ENCODE data around the gene GK.
"Not testable (repeated sequence)": the region's sequence is repeated elsewhere in the genome, so short reads cannot be mapped to it uniquely, and the experiment has no call there.

The GK gene

GRCh38 chrX:30751497-30751896 lies 98.3 kb downstream of the GK start:
- H3K4me1 ChIP-seq (ENCODE audit: low read length), result no peaks in the 10 kb centered on the region

DNA sequence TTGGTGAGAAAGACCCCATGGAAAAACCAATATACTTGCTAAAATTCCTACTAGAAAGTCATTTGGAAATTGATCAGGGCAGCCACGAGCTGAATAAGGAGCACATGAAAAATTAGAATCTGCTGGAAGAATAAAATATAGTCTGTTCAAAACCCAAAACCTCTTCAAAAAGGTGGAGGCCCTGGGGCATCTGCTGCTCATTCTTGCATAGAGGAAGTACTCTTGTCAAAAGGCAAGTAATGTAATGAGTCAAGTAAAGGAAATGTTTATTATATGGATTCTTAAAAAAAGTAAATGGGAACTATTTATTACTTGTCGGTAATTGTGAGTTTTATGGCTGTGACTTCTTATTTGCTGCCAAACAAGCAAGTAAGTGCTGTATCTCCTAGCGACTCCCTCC lies 109.5 kb downstream of the GK start:
- H3K36me3 ChIP-seq (replicated peaks; ENCODE audit: insufficient read depth, low read length), result no peaks in the 10 kb centered on the region
- no peak overlapping the region for H3K27ac ChIP-seq (ENCODE audit: low read length)
- no peak for DNase-seq
- H3K9me2 ChIP-seq (replicated peaks; ENCODE audit: insufficient read depth, low read length), result no peaks in the 10 kb centered on the region
- H3K27me3 ChIP-seq (replicated peaks; ENCODE audit: insufficient read depth, low read length), result no peaks in the 10 kb centered on the region
- no peaks in the 10 kb centered on the region for H3K9me3 ChIP-seq (replicated peaks; ENCODE audit: insufficient read depth, low read length)
- H4K20me1 ChIP-seq (ENCODE audit: insufficient read depth, low read length), result no peaks in the 10 kb centered on the region
- H3K4me2 ChIP-seq (ENCODE audit: low read depth, low read length), result no peak overlapping the region
- H3K9ac ChIP-seq (ENCODE audit: low read length), result no peak overlapping the region
- H3K79me2 ChIP-seq (ENCODE audit: low read length), result no peaks in the 10 kb centered on the region
- TF ChIP-seq EZH2 (optimal IDR thresholded peaks at IDR 0.05; ENCODE audit: low read depth, low read length) (no peak), EZH2phosphoT487 (IDR thresholded peaks at IDR 0.05; ENCODE audit: low read length) (no peak)
- TF ChIP-seq, protein P1, sequence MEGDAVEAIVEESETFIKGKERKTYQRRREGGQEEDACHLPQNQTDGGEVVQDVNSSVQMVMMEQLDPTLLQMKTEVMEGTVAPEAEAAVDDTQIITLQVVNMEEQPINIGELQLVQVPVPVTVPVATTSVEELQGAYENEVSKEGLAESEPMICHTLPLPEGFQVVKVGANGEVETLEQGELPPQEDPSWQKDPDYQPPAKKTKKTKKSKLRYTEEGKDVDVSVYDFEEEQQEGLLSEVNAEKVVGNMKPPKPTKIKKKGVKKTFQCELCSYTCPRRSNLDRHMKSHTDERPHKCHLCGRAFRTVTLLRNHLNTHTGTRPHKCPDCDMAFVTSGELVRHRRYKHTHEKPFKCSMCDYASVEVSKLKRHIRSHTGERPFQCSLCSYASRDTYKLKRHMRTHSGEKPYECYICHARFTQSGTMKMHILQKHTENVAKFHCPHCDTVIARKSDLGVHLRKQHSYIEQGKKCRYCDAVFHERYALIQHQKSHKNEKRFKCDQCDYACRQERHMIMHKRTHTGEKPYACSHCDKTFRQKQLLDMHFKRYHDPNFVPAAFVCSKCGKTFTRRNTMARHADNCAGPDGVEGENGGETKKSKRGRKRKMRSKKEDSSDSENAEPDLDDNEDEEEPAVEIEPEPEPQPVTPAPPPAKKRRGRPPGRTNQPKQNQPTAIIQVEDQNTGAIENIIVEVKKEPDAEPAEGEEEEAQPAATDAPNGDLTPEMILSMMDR (IDR thresholded peaks at IDR 0.05; ENCODE audit: low read length), result no peak
- no peak overlapping the region for H3K4me3 ChIP-seq (ENCODE audit: low read length)
- H3K4me1 ChIP-seq (ENCODE audit: low read length), result no peaks in the 10 kb centered on the region
- H2AFZ ChIP-seq (ENCODE audit: low read length), result no peak overlapping the region
- no peaks in the 10 kb centered on the region for H3F3A ChIP-seq (ENCODE audit: insufficient read depth, low read length)

More at GRCh38 chrX:30751497-30751896, 98.3 kb downstream of the GK start:
- H3F3A ChIP-seq (ENCODE audit: insufficient read depth, low read length), result no peaks in the 10 kb centered on the region
- H2AFZ ChIP-seq (ENCODE audit: low read length), result no peak overlapping the region
- no peak overlapping the region for H3K4me2 ChIP-seq (ENCODE audit: low read depth, low read length)
- no peak overlapping the region for H3K9ac ChIP-seq (ENCODE audit: low read length)
- TF ChIP-seq, protein P1 (IDR thresholded peaks at IDR 0.05; ENCODE audit: low read length), result no peak
- TF ChIP-seq EZH2phosphoT487 (IDR thresholded peaks at IDR 0.05; ENCODE audit: low read length), result no peak
- TF ChIP-seq EZH2 (optimal IDR thresholded peaks at IDR 0.05; ENCODE audit: low read depth, low read length), result no peak
- no peak overlapping the region for H3K27ac ChIP-seq (ENCODE audit: low read length)
- H3K79me2 ChIP-seq (ENCODE audit: low read length), result no peaks in the 10 kb centered on the region
- no peaks in the 10 kb centered on the region for H3K27me3 ChIP-seq (replicated peaks; ENCODE audit: insufficient read depth, low read length)
- no peaks in the 10 kb centered on the region for H3K36me3 ChIP-seq (replicated peaks; ENCODE audit: insufficient read depth, low read length)
- no peaks in the 10 kb centered on the region for H3K9me2 ChIP-seq (replicated peaks; ENCODE audit: insufficient read depth, low read length)
- no peaks in the 10 kb centered on the region for H4K20me1 ChIP-seq (ENCODE audit: insufficient read depth, low read length)
- H3K9me3 ChIP-seq (replicated peaks; ENCODE audit: insufficient read depth, low read length), result no peaks in the 10 kb centered on the region
- no peak overlapping the region for H3K4me3 ChIP-seq (ENCODE audit: low read length)
- no peak for DNase-seq

DNA sequence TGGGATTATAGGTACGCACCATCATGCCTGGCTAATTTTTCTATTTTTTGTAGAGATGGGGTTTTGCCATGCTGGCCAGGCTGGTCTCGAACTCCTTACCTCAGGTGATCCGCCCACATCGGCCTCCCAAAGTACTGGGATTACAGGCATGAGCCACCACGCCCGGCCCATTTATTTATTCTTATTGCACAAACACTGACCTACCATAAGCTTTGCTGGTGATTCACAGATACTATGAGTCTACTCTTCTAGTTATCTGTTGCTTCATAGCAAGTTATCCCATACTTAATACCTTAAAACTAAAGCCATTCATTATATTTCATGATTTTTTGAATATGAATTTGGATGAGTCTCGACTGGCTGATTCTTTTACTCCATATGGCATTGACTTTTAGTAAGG lies 120.5 kb downstream of the GK start:
- H3K4me2 ChIP-seq (ENCODE audit: low read depth, low read length); H3K4me1 ChIP-seq (ENCODE audit: low read length); DNase-seq; H3K27me3 ChIP-seq (replicated peaks; ENCODE audit: insufficient read depth, low read length); H3K9me3 ChIP-seq (replicated peaks; ENCODE audit: insufficient read depth, low read length); H3K36me3 ChIP-seq (replicated peaks; ENCODE audit: insufficient read depth, low read length); H3K9me2 ChIP-seq (replicated peaks; ENCODE audit: insufficient read depth, low read length); H2AFZ ChIP-seq (ENCODE audit: low read length); H3F3A ChIP-seq (ENCODE audit: insufficient read depth, low read length); H4K20me1 ChIP-seq (ENCODE audit: insufficient read depth, low read length); H3K4me3 ChIP-seq (ENCODE audit: low read length); H3K27ac ChIP-seq (ENCODE audit: low read length); H3K9ac ChIP-seq (ENCODE audit: low read length); H3K79me2 ChIP-seq (ENCODE audit: low read length): not testable (repeated sequence)

DNA sequence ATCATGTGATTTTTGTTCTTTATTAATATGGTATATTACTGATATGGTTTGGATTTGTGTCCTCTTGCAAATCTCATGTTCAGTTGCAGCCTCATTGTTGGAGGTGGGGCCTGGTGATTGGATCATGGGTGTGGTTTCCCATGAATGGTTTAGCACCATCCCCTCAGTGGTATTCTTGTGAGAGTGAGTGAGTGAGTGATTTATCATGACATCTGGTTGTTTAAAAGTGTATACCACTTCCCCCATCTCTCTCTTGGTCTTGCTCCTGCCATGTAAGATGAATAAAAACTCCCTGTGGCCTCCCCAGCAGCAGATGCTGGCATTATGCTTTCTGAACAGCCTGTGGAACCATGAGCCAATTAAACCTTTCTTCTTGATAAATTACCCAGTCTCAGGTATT lies 124.4 kb downstream of the GK start:
- no peaks in the 10 kb centered on the region for H3K36me3 ChIP-seq (replicated peaks; ENCODE audit: insufficient read depth, low read length)
- no peaks in the 10 kb centered on the region for H3K79me2 ChIP-seq (ENCODE audit: low read length)
- H3K9me2 ChIP-seq (replicated peaks; ENCODE audit: insufficient read depth, low read length), result no peaks in the 10 kb centered on the region
- H4K20me1 ChIP-seq (ENCODE audit: insufficient read depth, low read length), result no peaks in the 10 kb centered on the region
- no peaks in the 10 kb centered on the region for H3K9me3 ChIP-seq (replicated peaks; ENCODE audit: insufficient read depth, low read length)
- H3F3A ChIP-seq (ENCODE audit: insufficient read depth, low read length), result no peaks in the 10 kb centered on the region
- DNase-seq, result no peak
- no peak overlapping the region for H3K4me2 ChIP-seq (ENCODE audit: low read depth, low read length)
- no peak for TF ChIP-seq EZH2 (optimal IDR thresholded peaks at IDR 0.05; ENCODE audit: low read depth, low read length)
- TF ChIP-seq, protein P1 (IDR thresholded peaks at IDR 0.05; ENCODE audit: low read length), result no peak
- no peak for TF ChIP-seq EZH2phosphoT487 (IDR thresholded peaks at IDR 0.05; ENCODE audit: low read length)
- no peaks in the 10 kb centered on the region for H3K4me1 ChIP-seq (ENCODE audit: low read length)
- no peak overlapping the region for H3K27ac ChIP-seq (ENCODE audit: low read length)
- no peak overlapping the region for H3K9ac ChIP-seq (ENCODE audit: low read length)
- no peak overlapping the region for H2AFZ ChIP-seq (ENCODE audit: low read length)
- H3K4me3 ChIP-seq (ENCODE audit: low read length), result no peak overlapping the region
- H3K27me3 ChIP-seq (replicated peaks; ENCODE audit: insufficient read depth, low read length), result no peaks in the 10 kb centered on the region
